Fibroblast of skin of back (primary cell): ENCODE measurements around the gene ZNF335.
"Not testable (repeated sequence)": the region's sequence is repeated elsewhere in the genome, so short reads cannot be mapped to it uniquely, and the experiment has no call there.

Experiments used
- DNase-seq: peaks from one replicate; pipeline ENCODE4 v3.0.0-alpha.2; 2013

ZNF335 gene

DNA sequence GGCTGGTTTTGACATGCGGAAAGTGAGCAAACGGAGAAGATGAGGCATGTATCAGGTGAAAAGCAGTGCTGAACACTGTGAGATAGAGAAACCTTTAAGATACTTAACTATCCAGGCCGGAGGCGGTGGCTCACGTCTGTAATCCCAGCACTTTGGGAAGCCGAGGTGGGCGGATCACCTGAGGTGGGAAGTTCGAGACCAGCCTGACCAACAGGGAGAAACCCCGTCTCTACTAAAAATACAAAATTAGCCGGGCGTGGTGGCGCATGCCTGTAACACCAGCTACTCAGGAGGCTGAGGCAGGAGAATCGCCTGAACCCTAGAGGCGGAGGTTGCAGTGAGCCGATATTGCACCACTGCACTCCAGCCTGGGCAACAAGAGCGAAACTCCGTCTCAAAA lies 40.3 kb downstream of the ZNF335 start:
- DNase-seq = not testable (repeated sequence)

DNA sequence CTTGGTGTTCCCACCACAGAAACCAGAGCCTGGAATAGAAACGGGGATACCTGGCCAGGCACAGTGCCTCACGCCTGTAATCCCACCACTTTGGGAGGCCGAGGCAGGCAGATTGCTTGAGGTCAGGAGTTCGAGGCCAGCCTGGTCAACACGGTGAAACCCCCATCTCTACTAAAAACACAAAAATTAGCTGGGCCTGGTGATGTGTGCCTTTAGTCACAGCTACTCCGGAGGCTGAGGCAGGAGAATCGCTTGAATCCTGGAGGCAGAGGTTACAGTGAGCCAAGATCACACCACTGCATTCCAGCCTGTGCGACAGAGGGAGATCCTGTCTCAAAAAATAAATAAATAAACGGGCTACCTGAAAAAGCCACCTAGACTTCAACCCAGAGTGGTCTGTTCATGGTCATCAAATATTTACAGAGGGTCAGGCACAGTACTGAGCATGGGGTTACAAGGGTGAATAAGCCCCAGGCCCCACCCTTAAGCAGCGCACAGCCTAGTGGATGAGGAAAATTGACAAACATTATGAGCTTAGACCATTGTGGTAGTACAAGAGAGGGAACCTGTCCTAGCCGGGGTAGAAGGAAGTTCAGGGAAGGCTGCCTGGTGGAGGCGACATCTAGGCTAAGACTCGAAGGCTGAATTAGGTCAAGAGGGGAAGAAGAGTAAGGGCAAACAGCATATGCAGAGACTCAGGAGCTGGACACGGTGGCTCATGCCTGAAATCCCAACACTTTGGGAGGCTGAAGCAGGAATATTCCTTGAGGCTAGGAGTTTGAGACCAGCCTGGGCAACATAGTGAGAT lies 44.7 kb downstream of the ZNF335 start:
- no peak for DNase-seq

DNA sequence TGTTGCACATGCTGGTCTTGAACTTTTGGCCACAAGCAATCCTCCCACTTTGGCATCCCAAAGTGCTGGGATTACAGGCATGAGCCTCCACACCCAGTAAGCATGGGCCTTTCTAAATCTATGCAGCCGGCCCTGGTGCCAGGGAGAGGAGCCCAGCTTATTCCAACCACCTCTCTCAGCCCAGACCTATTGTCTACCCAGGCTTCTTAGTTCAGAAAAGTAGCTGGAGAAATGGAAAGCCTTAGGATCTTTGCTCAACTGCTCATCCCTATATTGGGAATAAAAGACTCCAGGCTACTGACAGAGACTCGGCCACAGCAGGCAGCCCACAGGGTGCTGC lies 45.3 kb downstream of the ZNF335 start:
- DNase-seq = no peak

DNA sequence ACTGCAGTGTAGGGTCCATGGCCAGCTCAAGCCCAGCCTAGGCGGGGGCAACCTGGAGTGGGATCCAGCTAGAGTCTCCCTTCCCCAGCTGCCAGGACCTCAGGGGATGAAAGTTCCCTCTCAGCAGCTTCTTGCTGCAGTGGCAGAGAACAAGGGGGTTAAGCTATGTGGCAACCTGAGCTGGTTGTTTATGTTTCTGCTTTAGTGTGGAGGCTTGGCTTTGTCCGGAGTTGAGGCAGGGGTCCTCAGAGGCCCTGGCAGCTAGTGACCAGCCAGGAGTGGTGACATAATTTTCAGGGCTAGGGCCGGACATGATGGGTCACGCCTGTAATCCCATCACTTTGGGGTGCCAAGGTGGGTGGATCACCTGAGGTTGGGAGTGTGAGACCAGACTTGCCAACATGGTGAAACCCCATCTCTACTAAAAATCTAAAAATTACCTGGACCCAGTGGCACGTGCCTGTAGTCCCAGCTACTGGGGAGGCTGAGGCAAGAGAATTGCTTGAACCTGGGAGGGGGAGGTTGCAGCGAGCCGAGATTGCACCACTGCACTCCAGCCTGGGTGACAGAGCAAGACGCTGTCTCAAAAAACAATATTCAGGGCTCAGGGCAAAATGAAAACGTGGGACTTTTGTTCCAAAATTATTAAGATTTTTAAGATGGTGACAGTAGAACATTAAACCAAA lies 46.0 kb downstream of the ZNF335 start:
- no peak for DNase-seq

DNA sequence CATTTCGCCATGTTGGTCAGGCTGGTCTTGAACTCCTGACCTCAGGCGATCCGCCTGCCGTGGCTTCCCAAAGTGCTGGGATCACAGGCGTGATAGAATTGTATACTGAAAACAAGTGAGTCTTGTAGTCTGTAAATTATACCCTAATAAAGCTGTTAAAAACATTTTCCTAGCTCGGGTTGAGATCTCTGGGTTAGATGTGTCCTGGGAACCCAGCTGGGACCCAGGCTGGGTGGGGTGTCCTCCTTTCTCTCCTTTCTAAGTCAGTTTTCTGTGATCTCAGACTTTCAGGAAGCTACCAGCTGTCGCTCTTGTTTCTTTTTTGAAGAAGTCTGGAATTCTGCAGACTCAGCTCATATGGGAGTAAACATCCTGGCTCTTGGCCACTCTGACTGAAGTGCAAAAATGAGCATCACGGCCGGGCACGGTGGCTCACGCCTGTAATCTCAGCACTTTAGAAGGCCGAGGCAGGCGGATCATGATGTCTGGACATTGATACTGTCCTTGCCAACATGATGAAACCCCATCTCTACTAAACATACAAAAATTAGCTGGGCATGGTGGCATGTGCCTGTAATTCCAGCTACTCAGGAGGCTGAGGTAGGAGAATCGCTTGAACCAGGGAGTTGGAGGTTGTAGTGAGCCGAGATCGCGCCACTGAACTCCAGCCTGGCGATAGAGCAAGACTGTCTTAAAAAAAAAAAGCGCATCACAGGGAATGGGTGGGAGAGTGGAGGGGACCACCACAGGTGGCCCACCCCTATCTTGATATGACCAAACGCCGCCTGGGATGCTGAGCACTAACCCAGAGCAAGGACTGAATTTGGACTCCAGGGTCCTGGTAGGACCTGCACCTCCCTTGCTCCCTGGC lies 47.4 kb downstream of the ZNF335 start:
- peak; percentile 43 for DNase-seq

DNA sequence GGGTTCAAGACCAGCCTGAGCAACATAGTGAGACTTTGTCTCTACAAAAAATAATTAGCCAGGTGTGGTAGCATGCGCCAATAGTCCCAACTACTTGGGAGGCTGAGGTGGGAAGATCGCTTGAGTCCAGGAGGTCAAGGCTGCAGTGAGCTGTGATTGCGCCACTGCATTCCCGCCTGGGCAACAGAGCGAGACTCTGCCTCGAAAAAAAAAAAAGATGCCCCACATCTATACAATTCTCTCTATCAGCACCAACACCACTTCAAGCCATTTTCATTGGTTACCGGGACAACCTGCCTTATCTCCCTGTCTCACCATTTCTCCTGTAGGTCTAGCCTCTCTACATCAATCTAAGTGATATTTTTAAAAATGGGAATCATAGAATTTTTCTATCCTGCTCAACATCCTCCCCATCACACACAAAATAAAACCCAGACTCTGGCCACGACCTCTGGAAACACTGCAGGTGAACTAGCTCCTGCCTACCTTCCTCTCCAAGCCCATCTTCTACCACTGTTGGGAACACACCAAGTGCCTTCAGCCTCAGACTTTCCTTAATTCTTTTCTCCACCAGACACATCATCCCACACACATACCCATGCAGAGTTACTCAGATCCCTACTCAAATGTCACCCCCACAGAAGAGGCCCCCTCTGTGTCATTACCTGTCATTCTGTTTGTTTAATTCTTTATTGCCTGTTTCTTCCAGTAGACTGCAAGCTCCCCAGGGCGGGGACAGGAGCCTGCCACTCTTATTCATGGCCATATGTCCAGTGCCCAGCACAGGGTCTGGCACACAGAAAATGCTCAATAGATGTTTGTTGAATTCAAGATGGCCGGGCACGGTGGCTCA lies 50.4 kb downstream of the ZNF335 start:
- no peak for DNase-seq

DNA sequence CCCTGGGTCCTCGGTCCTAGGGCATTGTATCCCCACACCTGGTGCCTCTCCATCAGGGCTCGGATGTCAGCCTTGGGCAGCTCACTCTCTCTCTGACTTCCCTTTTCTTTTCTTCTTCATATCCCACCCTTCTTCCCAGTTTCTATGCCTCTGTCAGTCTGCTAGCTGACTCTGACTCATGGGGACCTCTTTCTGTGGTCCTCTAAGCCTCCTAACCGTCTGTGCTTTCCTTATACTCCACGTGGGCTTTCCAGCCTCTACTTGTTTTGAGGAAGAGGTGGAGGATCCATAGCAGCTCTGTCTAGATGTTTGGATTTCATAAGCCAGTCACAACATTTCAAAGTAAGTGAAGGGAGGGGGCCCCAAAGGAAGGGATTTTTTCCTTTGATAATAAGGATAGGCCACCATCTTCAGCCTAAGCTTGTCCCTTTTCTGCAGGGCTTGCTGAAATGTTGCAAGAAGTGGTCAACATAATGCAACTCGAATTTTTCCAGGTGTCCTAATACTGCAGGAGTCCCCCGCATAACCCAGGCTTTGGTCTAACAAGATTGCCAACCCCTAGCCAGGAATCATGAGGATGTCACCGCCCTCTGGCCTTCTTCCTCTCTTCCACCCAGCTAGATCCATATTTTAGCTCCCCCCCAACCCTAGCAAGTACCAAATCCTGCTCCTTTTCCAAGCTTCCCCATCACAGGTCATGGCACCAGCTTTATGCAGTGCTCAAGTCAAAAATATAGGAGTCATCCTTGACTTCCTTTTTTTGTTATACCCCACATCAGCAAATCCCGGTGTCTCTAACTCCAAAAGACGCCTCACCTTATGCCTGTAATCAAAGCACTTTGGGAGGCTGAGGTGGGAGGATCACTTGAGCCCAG lies 51.3 kb downstream of the ZNF335 start:
- DNase-seq = no peak

DNA sequence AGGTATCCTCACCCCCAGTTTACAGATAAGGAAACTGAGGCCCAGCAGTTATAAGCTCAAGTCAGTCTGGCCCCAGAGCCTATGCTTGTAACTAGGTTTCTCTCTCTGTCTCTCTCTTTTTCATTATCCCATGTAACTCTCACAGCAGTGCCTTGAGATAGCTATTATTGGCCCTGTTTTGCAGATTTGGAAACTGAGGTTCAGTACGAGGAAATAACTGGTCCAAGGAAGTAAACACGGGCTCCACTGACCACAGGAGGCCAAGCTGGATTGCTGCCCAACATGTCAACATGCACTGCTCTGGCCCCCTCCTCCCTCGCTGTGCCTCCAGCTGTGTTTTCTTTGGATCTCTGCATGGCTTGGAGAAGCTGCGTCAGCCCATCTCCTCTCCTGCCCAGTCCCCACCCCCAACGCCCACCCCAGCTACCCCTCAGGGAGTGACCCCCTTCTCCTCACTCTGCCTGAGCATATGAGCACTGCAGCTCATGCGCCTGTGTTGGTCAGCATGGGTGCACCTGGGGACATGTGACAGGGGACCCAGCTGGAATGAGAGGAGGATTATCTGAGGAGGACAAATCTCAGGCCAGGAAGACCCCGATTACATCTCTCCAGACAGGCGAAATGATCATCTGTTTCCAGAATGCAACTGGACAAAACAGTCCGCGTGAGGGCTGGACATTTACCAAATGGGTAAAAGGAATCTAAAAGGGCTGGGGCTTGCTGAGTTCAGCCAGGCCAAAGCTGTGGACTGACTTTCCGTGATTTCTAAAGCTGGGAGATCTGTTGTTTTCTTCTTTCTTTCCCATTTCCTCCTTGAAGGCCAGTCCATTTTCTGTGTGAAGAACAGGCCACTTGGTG lies 52.2 kb downstream of the ZNF335 start:
- peak; percentile 43 for DNase-seq

DNA sequence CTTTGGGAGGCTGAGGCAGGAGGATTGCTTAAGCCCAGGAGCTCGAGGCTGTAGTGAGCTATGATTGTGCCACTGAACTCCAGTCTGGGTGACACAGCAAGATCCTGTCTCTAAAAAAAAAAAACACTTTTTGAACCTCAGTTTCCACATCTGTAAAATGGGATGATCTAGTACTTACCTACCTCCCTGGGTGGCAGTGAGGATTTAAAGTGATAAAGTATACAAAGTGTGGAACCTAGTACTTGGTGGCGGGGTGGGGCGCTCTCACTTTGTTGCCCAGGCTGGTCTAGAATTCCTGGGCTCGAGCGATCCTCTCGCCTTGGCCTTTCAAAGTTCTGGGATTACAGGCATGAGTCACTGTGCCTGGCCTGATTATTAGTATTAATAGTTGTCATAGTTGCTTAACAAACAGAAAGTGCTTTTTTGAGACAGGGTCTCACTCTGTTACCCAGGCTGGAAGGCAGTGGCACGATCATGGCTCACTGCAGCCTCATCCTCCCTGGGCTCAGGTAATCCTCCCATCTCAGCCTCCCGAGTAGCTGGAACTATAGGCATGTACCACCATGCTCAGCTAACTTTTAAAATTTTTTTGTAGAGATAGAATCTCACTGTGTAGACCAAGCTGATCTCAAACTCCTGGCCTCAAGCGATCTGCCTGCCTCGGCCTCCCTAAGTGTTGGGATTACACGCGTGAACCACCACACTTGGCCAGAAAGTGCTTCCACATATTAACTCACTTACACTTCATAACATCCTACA lies 53.0 kb downstream of the ZNF335 start:
- no peak for DNase-seq

DNA sequence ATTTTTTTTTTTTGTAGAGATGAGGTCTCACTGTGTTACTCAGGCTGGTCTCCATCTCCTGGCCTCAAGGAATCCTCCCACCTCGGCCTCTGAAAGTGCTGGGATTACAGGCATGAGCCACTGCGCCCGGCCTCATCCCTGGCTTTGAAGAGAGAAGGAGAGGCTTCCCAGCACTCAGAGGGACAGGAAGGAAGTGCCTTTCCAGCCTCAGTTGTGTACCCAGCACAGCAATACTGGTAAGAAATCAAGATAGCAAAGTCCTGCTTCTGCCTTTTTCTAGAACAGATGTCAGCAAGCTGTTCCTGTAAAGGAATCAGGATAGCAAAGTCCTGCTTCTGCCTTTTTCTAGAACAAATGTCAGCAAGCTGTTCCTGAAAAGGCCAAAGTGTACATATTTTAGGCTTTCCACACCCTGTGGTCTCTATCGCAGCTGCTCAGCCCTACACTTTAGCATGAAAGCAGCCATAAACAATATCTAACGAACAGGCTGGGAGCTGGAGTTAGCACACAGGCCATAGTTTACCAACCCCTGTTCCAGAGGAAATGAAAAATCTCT lies 53.7 kb downstream of the ZNF335 start:
- DNase-seq = no peak

DNA sequence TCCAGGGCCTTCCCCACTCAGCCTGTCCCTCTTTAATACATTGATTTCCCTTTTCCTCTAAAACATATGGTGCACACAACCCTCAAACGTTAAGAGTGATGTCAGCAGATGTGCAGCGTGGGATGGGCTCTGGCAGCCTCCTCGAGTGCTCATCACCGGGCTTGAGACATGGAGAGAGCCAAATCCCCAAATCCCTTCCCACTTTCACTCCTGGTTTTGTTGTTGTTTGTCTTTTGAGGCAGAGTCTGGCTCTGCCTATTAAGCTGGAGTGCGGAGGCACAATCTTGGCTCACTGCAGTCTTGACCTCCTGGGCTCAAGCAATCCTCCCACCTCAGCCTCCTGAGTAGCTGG lies 54.2 kb downstream of the ZNF335 start:
- no peak for DNase-seq

DNA sequence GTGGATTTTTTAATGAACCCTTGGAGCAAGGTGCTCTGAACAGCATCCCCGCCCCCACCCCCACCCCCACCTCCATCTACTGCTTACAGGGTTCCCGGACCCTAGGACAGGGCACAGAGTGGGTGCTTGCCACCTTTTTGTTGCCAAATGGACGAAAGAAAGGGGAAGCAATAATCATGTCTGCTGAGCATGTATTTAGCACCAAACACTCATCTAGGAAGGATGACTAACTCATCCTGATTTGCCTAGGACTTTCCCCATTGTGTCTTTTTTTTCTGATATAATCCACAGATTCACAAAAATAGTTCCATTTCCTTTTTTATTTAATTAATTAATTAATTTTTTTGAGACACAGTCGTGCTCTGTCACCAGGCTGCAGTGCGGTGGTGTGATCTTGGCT lies 58.9 kb downstream of the ZNF335 start:
- no peak for DNase-seq

DNA sequence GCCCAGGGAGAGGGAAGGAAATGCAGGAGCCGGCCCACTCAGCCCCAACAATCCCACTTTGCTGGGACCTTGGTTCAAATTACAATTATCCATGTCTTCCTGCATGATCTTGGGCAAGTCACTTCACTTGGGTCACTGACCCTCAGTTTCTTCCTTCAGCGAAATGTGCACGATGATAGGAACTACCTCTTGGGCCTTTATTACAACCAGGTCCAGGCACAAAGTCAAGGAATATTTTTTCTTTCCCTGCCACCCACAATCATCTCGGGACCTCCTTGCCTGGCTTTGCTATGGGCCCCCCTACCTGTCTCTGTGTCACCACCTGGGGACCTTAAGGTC lies 59.7 kb downstream of the ZNF335 start:
- DNase-seq = no peak

DNA sequence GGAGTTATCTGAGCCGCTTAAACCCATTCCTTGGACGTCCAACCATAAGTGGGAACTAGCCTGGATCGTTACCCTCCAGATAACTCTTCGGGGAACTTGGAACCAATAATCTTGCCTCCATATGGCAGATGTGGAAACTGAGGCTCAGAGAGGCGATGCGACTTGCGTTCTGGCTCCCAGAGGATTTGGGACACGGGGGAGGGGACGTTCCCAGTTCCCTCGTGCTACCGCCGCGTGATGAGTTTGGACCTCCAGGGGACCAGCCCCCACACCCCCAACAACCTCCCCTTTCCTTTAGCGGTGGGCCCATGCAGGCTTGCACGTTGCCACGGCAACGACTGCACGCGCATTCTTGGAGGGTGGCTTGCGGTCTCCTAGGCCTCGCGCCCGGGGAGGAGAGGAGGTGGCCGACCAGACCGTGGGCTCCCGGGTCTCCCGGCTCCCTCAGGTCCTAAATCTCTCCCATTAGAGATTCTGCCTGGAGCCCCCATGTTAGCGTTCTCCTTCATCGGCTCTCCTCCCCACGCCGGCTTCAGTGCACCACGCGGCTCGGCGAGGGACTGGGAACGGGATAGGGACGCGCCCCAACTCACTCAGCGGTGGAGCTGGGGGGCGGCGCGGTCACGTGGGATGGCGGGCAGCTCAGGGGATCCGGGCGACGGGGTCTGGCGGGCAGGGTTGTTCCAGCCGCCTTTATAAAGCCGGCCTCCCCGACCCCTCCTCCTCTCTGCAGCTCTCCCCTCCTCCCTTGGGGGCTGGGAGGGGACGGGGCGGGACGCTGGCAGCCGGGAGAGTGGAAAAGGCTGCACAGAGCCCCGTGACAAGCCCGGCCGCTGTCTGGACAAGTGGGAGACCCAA lies 60.3 kb downstream of the ZNF335 start, which contains the start of gene PLTP:
Gene PLTP, minus strand, starts transcription at position 670 of the 858 bp plus-strand sequence. CDS start 703 bp downstream, outside the sequence.
- peak; percentile 73 for DNase-seq

DNA sequence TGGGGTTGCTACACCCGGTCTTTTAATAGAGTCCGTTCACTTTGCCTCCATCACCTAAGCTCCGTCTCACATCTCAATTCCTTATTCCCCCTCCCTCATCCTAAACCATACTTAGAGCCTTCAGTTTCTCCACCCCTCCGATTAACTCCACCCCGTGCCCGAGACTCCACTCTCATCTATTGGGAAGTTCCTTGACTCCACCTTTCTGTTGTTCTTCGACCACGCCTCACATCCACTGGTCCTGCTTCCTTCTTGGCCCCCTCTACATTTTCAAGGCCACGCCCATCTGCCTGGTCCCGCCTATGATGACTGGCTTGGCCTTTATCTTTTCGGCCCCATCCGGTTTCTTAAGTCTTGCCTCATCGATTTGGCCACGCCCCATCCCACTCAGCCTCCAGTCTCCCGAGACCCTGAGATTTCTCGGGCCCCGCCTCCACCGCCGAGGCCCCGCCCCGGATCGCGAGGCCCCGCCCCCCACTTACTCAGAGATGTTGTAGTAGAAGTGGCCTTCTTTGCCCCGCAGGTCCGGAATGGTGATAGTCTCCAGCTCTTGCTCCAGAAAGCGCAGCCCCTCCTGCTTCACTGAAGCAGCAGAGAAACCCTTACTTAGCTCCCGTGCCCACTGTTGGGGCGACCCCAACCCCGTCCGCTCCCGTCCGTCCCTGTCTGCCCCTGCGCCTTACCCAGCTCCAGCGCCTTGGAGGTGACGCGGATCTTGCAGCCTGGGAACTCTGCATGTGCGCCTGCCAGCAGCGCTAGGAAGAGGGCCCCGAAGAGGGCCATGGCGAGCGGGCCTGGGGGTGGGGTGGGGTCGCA lies 61.1 kb downstream of the ZNF335 start:
- DNase-seq = peak; percentile 99

DNA sequence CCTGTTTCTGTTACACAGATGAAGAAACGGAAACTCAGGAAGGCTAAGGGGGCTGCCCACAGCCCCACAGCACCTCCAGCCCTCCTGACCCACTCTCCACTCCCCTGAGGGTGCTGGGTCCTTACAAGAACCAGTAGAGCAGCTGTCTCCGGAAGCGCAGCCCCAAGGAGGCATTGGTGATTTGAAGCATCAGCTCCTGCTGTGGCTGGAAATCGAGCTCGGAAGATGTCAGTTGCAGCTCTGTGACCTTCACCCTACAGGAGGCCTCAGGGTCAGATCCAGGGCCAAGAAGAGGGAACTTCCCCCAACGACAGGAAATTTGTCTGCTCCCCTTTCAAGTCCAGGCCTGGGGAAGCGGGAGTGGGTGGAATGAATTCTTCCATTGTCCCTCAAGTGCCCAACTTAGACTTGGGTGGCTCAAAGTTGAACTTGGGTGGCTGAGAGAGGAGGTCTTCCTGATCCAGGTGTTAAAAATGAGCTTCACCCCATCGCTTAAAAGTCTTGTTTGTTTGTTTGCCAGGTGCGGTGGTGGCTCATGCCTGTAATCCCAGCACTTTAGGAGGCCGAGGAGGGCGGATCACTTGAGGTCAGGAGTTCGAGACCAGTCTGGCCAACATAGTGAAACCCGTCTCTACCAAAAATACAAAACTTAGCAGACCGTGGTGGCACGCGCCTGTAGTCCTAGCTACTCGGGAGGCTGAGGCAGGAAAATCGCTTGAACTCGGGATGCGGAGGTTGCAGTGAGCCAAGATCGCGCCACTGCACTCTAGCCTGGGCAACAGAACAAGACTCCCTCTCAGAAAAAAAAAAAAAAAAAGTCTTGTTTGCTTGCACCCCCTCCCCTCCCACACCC lies 62.0 kb downstream of the ZNF335 start:
- DNase-seq = no peak
